AG04450 (cell line): ENCODE data around the gene C11orf65. TPM values are rescaled to one million over a fixed set of nuclear protein-coding genes. Genes with fewer than 3 reads are reported as not detected.
"Not testable (repeated sequence)": the region's sequence is repeated elsewhere in the genome, so short reads cannot be mapped to it uniquely, and the experiment has no call there.

ENCODE experiments used
- CTCF ChIA-PET: fragments of 300-600, 350-600 bp; formaldehyde crosslinking; extraction: SDS; loops from one replicate; lab custom pipeline; 2022; ENCODE audit warnings: antibody characterized with exemption, inconsistent platforms; lab: Charles Lee
- POLR2A ChIA-PET: fragments of 350-600 bp; formaldehyde crosslinking; extraction: SDS; loops from one replicate; lab custom pipeline; 2021; ENCODE audit warnings: antibody characterized with exemption, inconsistent platforms; lab: Yijun Ruan, JAX
- DNase-seq: peaks from one replicate; pipeline ENCODE4 v3.0.0-alpha.2; 2011; ENCODE audit warnings: low read depth, low spot score
- H3K27ac ChIP-seq: one replicate; pipeline ENCODE4 v1.5.1; 2012; ENCODE audit warnings: low read depth, low read length, control low read depth
- H3K27me3 ChIP-seq: one replicate; pipeline ENCODE4 v1.6.0; 2012; ENCODE audit warnings: low read length; ENCODE audit not compliant: control insufficient read depth, insufficient read depth
- H3K4me3 ChIP-seq: 2 replicates; pipeline ENCODE4 v1.5.1; 2011; ENCODE audit warnings: mild to moderate bottlenecking, low read depth, low read length, control low read depth
- H3K9me3 ChIP-seq: 2 replicates; pipeline ENCODE4 v1.5.1; 2012; ENCODE audit warnings: low read length; ENCODE audit not compliant: control insufficient read depth, insufficient read depth
- polyA plus RNA-seq: library from polyadenylated mRNA; depleted of rRNA; stranded (reverse); fragments of >200 nt; gene quantifications from 2 replicates; pipeline ENCODE4 v1.2.3, GENCODE V29; 2011
- TF ChIP-seq, protein P1 (sequence below): IDR thresholded peaks from 2 replicates; pipeline ENCODE4 v1.5.1; 2011; ENCODE audit warnings: low read depth, low read length, control low read depth, inconsistent platforms

The C11orf65 gene
- polyA plus RNA-seq, 1 experiment, result 0.63 TPM

DNA sequence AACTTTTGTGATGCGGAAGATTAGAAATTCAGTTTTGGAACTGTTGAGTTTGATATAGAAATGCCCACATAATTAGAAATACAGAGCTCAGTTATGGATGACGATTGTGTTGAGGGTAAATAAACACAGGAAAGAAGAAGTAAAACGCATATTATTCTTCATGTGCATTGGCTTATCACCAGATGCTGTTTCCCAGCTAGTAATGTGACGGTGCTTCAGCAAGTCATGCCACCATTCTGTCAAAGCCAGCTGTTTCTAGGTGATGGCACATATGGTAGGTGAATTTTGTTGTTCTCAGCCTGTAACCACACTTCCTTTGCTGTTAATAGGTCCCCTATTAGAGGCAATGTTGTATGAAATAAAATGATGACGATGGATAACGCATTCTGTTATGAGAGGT lies 68.9 kb downstream of the C11orf65 start:
- TF ChIP-seq, protein P1, sequence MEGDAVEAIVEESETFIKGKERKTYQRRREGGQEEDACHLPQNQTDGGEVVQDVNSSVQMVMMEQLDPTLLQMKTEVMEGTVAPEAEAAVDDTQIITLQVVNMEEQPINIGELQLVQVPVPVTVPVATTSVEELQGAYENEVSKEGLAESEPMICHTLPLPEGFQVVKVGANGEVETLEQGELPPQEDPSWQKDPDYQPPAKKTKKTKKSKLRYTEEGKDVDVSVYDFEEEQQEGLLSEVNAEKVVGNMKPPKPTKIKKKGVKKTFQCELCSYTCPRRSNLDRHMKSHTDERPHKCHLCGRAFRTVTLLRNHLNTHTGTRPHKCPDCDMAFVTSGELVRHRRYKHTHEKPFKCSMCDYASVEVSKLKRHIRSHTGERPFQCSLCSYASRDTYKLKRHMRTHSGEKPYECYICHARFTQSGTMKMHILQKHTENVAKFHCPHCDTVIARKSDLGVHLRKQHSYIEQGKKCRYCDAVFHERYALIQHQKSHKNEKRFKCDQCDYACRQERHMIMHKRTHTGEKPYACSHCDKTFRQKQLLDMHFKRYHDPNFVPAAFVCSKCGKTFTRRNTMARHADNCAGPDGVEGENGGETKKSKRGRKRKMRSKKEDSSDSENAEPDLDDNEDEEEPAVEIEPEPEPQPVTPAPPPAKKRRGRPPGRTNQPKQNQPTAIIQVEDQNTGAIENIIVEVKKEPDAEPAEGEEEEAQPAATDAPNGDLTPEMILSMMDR, result no peak
- no peaks in the 10 kb centered on the region for H3K27me3 ChIP-seq
- H3K4me3 ChIP-seq, result no peak overlapping the region
- DNase-seq, result no peak
- H3K9me3 ChIP-seq, result no peaks in the 10 kb centered on the region
- H3K27ac ChIP-seq, result no peak overlapping the region
- CTCF ChIA-PET, result no interaction called here
- POLR2A ChIA-PET, result no interaction called here

DNA sequence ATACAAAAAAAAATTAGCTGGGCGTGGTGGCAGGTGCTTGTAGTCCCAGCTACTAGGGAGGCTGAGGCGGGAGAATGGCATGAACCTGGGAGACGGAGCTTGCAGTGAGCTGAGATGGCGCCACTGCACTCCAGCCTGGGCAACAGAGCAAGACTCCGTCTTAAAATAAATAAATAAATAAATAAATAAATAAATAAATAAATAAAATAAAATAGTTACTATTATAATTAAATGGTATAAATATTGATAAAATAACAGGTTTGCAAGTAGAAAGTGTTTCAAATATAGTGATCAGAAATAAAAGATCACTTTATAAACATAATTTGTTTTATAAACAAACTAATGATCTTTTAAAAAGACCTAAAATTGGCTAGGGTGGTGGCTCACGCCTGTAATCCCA lies 70.7 kb downstream of the C11orf65 start:
- H3K4me3 ChIP-seq, H3K27ac ChIP-seq, DNase-seq, H3K27me3 ChIP-seq, POLR2A ChIA-PET, H3K9me3 ChIP-seq, CTCF ChIA-PET: not testable (repeated sequence)

DNA sequence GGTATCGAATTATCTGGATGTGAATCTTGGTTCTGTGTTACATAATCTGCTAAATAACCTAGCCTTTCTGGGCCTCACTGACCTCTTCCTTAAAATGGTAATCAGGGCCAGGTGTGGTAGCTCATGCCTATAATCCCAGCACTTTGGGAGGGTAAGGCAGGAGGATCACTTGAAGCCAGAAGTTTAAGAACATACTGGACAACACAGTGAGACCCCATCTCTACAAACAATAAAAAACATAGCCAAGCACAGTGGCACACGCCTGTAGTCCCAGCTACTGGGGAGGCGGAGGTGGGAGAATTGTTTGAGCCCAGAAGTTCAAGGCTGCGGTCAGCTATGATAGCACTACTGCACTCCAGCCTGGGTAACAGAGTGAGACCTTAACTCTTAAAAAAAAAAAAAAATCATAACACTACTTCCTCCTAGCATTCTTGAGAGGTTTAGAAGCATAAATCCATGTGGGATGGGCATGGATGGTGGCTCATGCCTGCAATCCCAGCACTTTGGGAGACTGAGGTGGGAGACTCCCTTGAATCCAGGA lies 72.5 kb downstream of the C11orf65 start:
- H3K9me3 ChIP-seq, result no peaks in the 10 kb centered on the region
- H3K27me3 ChIP-seq, result no peaks in the 10 kb centered on the region
- no peak overlapping the region for H3K4me3 ChIP-seq
- no peak for DNase-seq
- ChIA-PET CTCF (no interaction called here), POLR2A (no interaction called here)
- H3K27ac ChIP-seq, result no peak overlapping the region
- TF ChIP-seq, protein P1, result no peak

DNA sequence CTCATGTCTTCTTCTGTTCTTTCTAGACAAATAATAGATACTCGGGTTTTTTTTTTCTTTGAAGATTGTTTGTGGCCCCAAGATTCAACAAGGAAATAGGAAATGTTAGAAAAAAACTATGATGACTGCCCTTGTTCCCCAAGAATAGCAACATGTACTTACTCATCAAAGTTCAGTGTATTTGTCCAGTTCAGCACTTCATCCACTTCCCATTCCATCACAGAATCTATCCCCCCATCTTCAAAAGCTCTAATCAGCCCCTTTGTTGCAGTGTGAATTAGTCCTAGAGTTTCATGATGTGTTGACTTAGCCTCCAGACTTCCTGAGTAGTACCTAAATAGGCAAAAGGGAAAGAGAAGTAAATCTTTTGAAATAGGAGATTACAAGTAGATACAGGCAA lies 74.3 kb downstream of the C11orf65 start:
- DNase-seq, result no peak
- Histone ChIP-seq H3K9me3 (no peaks in the 10 kb centered on the region), H3K27me3 (no peaks in the 10 kb centered on the region), H3K4me3 (no peak overlapping the region), H3K27ac (no peak overlapping the region)
- CTCF ChIA-PET, result no interaction called here
- TF ChIP-seq, protein P1, result no peak
- POLR2A ChIA-PET, result no interaction called here

DNA sequence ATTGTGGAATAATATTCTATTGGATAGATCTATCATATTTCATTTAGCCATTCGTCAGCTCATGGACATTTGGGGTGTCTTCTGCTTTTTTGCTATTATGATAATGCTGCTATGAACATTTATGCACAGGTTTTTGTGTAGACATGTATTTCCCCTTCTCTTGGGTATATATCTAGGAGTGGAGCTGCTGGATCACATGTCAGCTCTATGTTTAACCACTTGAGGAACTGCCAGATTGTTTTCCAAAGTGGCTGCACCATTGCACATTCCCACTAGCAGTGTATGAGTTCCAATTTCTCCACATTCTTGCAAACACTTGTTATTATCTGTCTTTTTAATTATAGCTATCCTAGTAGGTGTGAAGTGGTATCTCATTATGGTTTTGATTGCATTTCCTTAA lies 75.0 kb downstream of the C11orf65 start:
- ChIA-PET CTCF (no interaction called here), POLR2A (no interaction called here)
- TF ChIP-seq, protein P1, result no peak

DNA sequence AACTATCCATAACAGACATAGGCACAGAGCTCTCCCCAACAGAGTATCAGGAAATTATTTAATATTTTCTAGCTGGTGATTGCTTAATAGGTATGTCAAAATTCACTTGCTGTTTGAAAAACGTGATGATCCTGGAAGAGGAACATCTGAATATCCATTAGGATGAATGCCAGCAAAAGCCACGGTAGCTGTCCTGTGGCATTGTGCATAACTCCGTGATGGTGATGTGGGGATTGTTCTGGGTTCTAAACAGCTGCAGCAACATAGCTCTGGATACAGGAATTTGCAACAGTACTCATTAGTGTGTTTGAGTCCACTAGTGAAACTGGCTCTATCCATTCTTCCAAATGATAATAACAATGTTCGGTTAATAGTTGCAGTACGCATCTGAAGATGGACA lies 78.8 kb downstream of the C11orf65 start:
- POLR2A ChIA-PET, result no interaction called here
- TF ChIP-seq, protein P1, result no peak
- Histone ChIP-seq H3K27me3 (no peaks in the 10 kb centered on the region), H3K9me3 (no peaks in the 10 kb centered on the region), H3K4me3 (no peak overlapping the region), H3K27ac (no peak overlapping the region)
- DNase-seq, result no peak
- CTCF ChIA-PET, result no interaction called here

More for the DNA sequence above, 75.0 kb downstream of the C11orf65 start:
- Histone ChIP-seq H3K4me3 (no peak overlapping the region), H3K27ac (no peak overlapping the region), H3K9me3 (no peaks in the 10 kb centered on the region), H3K27me3 (no peaks in the 10 kb centered on the region)
- no peak for DNase-seq

DNA sequence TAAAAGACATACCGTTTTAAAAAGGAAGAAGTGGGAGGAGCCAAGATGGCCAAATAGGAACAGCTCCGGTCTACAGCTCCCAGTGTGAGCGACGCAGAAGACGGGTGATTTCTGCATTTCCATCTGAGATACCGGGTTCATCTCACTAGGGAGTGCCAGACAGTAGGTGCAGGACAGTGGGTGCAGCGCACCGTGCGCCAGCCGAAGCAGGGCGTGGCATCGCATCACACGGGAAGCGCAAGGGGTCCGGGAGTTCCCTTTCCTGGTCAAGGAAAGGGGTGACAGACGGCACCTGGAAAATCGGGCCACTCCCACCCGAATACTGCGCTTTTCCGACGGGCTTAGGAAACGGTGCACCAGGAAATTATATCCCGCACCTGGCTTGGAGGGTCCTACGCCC lies 93.8 kb downstream of the C11orf65 start:
- DNase-seq, H3K27ac ChIP-seq, H3K4me3 ChIP-seq, CTCF ChIA-PET, POLR2A ChIA-PET, H3K27me3 ChIP-seq, H3K9me3 ChIP-seq: not testable (repeated sequence)
